NB4 (cell line): ENCODE data around the gene DNAH9.

ENCODE experiments used
- DNase-seq: peaks from one replicate; pipeline ENCODE4 v3.0.0; 2010; ENCODE audit warnings: low read depth
- H3K4me3 ChIP-seq: one replicate; pipeline ENCODE4 v1.5.1; 2011; ENCODE audit warnings: mild to moderate bottlenecking, low read depth, low read length, moderate library complexity
- CTCF ChIP-seq: IDR thresholded peaks from one replicate; pipeline ENCODE4 v1.5.1; 2012; ENCODE audit warnings: low read depth, low read length
- MAX ChIP-seq: IDR thresholded peaks from 2 replicates; pipeline ENCODE4 v1.6.1; 2011; ENCODE audit warnings: low read depth, low read length
- MYC ChIP-seq: IDR thresholded peaks from 2 replicates; pipeline ENCODE4 v1.6.1; 2011; ENCODE audit warnings: low read depth, low read length
- POLR2A ChIP-seq: IDR thresholded peaks from 2 replicates; pipeline ENCODE4 v1.6.1; 2011; ENCODE audit warnings: mild to moderate bottlenecking; ENCODE audit not compliant: insufficient read length; ENCODE audit errors: extremely low read depth

Gene DNAH9

GRCh38 chr17:11768106-11768505 is 169.8 kb downstream of the DNAH9 start:
- DNase-seq = no peak
- no peak for TF ChIP-seq CTCF
- no peak for TF ChIP-seq MYC
- no peak for TF ChIP-seq POLR2A
- TF ChIP-seq MAX = no peak
- no peak overlapping the region for H3K4me3 ChIP-seq

DNA sequence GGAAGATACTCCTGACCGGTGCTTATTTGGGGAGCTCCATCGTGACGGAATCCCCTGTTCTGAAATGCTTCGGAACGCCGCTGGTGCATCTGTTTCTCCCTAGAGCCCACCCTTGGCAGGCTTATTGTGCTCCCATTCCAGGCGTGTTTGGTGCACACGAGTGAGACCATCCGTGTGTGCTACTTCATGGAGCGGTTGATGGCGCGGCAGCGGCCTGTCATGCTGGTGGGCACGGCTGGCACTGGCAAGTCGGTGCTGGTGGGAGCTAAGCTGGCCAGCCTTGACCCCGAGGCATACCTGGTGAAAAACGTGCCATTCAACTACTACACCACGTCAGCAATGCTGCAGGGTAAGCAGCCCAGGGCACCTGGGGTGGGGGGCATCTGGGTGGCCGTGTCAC is 170.7 kb downstream of the DNAH9 start:
- no peak for DNase-seq
- no peak overlapping the region for H3K4me3 ChIP-seq
- no peak for TF ChIP-seq MYC
- no peak for TF ChIP-seq CTCF
- no peak for TF ChIP-seq MAX
- no peak for TF ChIP-seq POLR2A

GRCh38 chr17:11772031-11772430 is 173.8 kb downstream of the DNAH9 start:
- no peak for TF ChIP-seq POLR2A
- TF ChIP-seq MYC = no peak
- no peak for TF ChIP-seq MAX
- no peak for TF ChIP-seq CTCF
- DNase-seq = no peak
- no peak overlapping the region for H3K4me3 ChIP-seq

- H3K4me3 ChIP-seq = no peak overlapping the region
- no peak for DNase-seq
- no peak for TF ChIP-seq MYC
- TF ChIP-seq MAX = no peak
- no peak for TF ChIP-seq CTCF
- no peak for TF ChIP-seq POLR2A
Observed at GRCh38 chr17:11779892-11780291, 181.6 kb downstream of the DNAH9 start.

GRCh38 chr17:11780621-11781020 is 182.4 kb downstream of the DNAH9 start:
- no peak for TF ChIP-seq MYC
- TF ChIP-seq MAX = no peak
- TF ChIP-seq CTCF = no peak
- no peak for TF ChIP-seq POLR2A
- no peak overlapping the region for H3K4me3 ChIP-seq
- no peak for DNase-seq
